Amygdala (tissue), 56 donors: Measurements from ENCODE around the gene VSIG10L2.
"Not testable (repeated sequence)": the region's sequence is repeated elsewhere in the genome, so short reads cannot be mapped to it uniquely, and the experiment has no call there.

Experiments
- DNase-seq, 56 donors: peaks; one replicate each; lab custom pipeline; 2025; lab: John Stamatoyannopoulos, UW

The VSIG10L2 gene

DNA sequence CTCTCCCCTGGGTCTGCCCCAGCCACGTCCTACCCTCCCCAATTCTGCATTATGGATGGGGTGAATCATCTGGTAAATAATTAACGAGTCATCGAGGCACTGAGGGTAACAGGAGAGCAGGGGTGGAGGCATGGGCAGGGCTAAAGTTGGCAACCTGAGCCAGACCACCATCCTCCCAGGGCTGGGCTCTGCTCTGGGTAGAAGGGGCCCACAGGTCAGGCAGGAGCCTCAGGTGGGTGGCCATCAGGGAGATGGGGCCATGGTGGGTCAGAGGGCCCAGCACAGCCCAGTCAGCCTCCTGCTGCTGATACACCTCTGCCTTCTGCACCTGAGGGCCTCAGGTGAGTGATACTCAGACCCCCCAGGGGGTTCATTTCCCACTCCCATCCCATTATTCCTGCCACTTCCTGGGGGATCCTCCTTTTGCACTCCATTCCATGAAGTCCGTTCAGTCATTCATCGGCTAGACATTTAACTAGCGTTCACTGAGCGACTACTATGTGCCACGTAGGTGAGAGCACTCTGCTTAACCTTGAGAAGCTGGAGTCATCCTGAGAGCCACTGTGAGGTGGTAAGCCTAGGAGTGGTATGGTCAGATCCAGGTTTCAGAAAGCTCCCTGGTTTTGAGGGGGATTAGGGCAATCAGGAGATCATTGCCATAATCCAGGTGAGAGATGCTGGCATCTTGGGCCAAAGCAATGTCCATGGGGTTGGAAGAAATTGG is at the start of gene VSIG10L2:
VSIG10L2 (plus strand) TSS at position 248 of the 724 bp plus-strand sequence; CDS start at position 260, 12 bp downstream.
- DNase-seq, result no peak

DNA sequence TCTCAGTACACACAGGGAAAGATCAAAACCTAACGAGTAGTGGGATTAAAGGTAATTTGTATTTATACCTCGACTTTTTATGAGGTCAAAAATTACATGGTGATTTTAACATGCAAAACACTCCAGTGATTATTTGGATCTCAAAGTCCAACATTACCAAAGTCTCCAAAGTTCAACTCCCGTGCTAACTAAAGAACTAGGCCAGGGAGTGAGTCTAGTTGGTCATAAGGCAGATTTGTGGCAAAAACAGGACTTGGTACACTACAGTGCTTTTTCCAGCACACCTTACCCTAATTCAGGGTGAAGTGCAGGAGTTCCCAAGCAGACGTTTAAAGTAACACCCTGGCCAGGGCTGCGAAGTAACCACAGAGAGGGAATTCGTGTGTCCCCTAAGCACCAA is 44.0 kb upstream of the VSIG10L2 start:
- DNase-seq, result no peak

DNA sequence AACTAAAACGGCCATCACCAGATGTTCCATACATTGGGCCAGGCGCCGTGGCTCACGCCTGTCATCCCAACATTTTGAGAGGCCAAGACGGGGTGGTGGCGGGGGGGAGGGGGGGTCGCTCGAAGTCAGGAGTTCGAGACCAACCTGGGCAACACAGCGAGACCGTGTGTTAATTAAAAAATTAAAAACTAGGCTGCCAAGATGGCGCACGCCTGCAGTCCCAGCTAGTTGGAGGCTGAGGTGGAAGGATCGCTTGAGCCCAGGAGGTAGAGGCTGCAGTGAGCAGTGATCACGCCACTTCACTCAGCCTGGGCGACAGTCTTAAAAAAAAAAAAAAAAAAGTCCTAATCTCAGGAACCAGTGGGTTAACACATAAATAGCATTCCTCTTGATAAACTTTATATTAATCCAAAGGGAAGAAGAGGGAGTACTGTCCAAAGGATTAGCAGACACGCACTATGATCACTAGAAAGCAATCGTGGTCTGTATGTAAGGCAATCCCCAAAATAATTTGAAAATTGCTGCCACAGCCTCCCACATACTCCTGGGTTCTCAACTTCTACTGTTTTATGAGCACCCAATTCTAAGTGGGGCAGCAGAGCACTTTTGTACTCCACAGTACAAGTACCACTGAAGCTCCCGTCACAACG is 43.4 kb upstream of the VSIG10L2 start:
- no peak for DNase-seq

- DNase-seq, result peak; percentile 35 to 94 (median 79)
Measured at GRCh38 chr11:125902927-125903710, 42.7 kb upstream of the VSIG10L2 start, which contains the start of gene PUS3. Gene PUS3, minus strand, starts transcription at chr11:125903206. Its CDS starts 6,922 bp downstream, at chr11:125896284.

DNA sequence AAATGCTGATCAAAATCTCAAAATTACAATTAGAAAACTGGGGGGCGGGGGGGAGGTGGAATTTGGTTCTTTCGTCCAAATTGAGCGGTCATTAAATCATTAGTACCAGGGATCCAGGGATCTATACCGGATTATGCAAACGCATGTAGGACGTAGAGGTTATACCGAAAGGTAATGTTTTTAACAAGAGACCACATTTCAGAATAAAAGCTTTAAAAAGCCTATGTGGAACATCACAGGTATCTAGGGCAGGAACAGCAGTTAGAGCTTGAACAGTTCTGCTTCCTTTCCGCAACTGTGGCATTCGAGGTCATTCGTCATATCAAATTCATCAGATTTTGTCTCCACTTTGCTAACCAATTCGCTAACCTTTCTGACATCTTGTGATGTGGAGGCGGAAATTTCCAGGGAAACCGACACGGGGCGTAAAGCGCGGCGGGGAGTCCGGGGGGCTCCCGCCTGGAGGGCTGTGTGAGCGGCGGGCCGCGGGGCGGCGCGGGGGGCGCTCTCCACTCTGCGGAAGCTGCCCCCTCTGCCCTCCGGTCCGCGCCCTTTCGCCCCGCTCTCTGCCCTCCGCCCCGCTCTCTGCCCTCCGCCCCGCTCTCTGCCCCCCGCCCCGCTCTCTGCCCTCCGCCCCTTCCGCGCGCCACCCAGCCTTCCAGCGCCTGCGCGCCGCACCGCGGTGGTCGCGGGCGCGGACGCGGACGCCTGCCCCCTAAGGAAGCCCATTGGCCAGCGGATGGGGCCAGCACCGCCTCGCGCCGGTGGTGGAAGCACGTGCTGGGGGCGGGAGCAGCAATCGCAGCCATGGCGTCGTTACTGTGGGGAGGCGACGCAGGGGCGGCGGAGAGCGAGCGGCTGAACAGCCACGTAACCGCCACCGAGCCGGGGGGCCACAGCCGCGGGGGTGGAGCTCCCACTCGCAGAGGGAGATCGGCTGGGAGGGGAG is 41.9 kb upstream of the VSIG10L2 start, which contains the start of gene DDX25:
DDX25 (plus strand) TSS at position 798 of the 949 bp plus-strand sequence; CDS start at position 808, 10 bp downstream.
- DNase-seq, result peak in 45 of 56 donors; percentile 3 to 74 (median 52)

DNA sequence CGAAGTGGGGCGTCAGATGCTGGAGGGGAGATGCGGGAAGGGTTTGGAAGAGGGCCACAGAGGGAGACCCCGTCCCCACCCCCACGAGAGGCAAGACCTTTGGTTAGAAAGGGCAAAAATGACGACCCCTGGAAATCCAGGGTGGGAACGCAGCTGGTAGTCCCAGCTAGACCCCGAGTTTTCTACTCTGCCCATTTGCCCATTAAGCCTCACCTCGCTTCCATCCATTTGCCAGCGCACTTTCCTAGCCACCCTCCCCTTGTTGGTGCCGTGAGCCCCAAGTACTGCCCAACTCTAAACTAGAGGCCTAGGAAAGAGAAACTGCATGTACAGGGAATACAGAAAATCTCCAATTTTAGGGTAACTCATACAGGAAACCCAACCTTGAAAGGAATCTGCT is 41.2 kb upstream of the VSIG10L2 start:
- DNase-seq, result no peak

DNA sequence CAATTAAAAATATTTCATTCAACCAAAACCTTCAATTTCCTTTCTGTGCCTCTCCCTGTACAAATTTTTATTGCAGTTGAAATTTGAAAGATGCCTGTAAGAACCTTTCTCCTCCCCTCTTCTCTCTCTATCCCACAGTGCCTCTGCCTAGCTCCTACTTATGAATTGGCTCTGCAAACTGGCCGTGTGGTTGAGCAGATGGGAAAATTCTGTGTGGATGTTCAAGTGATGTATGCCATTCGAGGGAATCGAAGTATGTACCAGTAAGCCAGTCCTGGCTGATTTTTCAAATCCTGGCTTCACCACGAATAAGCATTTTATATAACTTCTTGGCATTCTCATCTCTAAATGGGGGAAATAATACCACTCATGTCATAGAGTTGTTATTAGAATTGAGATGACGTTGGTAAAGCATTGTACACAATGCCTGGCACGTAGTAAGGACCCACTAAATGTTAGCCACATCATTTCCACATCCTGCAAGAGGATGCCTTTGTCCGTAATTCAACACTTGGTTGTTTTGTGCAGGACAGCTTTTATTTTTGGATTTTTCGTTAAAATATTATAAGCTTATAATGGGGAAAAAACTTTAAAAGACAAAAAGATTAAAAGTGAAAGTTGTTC is 35.5 kb upstream of the VSIG10L2 start:
- DNase-seq, result no peak

DNA sequence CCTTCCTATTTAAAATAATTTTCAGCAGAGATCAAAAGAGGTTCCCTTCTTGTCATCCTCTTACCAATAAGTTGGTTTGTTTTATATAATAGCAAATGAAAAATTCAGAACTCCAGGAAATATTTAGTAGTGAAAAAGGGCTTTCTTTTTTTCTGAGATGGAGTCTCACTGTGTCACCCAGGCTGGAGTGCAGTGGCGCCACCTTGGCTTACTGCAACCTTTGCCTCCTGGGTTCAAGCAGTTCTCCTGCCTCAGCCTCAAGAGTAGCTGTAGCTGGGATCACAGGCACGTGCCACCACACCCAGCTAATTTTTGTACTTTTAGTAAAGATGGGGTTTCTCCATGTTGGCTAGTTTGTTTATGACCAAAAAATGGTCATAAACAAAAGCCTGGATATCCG is 31.2 kb upstream of the VSIG10L2 start:
- DNase-seq, result not testable (repeated sequence)

DNA sequence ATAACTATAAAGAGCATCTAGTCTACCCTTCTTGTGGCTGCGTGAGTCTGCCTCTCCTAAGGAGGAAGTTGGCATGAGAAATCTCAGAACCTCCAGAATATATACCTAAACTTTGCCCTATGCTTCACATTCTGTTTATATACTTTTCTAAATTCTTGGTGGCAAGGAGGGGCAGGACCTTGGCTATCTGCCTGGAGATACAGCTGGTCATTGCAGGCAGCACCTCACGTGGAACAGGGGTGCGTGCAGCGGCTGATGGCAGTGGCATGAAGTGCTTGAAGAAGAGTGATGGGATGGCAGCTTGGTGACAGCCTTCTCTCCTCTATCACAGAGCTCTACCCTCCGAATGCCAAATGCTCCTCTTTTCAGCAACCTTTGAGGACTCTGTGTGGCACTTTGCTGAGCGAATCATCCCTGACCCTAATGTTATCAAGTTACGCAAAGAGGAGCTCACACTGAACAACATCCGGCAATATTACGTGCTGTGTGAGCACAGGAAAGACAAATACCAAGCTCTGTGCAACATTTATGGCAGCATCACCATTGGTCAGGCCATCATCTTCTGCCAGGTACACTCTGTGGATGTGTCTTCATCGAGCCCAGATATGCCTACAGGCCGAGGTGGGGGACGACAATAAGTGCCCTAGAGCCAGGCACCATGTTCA is 29.0 kb upstream of the VSIG10L2 start:
- DNase-seq, result no peak

GRCh38 chr11:125918140-125918840 is 27.6 kb upstream of the VSIG10L2 start:
- no peak for DNase-seq

GRCh38 chr11:125921042-125921441 is 24.8 kb upstream of the VSIG10L2 start:
- no peak for DNase-seq

DNA sequence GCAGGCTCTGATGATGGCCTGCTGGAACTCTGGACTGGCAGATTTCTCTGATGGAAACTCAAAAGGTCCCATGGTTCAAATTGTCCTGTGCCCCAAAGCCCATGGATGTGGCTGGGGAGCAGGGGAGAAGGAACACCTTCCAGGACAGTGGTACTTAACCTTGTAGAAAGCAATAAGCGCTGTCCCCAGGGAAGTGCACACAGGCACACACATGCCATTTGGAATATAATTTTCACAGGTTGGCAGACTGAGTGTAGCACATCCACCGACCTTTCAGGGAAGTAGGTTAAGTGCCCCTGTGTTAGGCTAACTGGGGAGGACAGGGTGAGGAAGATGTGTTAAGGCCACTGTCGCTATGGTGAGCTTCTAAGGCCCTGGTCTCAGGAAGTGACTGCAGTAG is 23.7 kb upstream of the VSIG10L2 start:
- DNase-seq, result no peak

GRCh38 chr11:125923012-125923579 is 22.7 kb upstream of the VSIG10L2 start:
- peak in 30 of 56 donors; percentile 11 to 75 (median 32) for DNase-seq

DNA sequence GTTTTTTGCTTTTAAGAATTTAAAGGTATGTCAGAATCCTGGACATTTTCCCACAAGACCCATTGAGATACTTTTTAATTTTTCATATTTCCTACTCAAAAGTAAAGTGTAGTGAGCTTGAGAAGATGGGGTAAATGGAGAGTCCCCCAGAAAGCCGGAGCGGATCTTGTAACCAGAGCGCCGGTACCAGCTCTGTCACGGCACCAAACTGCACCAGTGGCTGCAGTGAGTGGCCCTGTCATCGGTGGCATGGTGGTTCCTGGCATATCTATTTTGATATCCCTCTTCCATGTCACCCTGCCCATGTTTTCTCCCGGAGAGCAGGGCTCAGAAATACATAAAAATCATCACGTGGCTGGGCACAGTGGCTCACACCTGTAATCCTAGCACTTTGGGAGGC is 22.2 kb upstream of the VSIG10L2 start:
- no peak for DNase-seq

DNA sequence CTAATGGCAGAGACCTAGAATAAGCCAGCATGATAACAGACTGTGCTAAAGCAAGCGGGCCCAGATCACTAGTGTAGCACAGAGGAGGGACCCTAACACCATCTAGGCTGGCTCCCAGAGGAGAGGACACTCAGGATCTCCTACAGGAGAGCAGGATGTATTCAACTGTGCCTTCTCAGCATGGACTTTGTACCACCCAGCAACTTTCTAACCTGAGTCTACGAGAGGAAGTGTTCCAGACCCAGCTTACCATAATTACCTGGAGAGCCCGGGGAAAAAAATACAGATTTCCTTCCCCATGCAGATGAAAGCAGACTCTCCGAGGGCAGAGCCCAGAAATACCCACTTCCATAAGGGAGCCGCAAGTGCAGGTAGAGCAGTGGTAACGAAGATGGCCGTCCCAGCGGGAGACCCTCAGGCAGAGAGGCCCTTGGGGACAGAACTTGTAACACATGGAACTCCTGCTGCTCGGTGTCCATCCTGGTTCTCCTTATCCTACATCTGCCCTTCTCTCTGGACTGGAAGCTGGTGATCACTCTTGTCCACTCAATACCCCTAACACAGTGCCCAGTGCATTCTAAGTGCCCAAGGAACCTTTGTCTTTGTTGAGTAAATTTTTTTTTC is 21.3 kb upstream of the VSIG10L2 start:
- DNase-seq, result no peak

DNA sequence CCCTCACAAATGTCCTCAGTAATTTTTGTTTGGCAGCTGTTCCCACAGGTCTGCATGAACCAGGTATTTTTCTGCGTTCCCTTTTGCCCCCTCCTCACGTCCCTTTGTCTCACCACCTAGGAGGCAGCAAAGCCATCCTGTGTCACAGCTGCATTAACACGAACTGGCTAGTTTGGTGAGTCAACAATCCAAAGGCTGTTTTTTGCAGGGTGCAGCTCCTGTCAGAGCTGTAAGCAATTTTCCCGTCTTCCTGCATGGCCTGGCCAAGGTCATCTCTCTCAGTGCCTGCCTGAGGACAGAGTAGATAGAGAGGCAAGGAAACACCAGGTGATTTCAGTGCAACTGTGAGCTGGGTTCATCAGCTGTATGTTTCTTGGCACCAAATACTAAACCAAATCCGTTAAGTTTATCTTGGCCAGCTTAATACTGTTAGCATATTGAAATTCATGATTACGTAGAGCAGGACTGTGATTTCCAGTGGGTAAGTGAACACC is 20.6 kb upstream of the VSIG10L2 start:
- no peak for DNase-seq

DNA sequence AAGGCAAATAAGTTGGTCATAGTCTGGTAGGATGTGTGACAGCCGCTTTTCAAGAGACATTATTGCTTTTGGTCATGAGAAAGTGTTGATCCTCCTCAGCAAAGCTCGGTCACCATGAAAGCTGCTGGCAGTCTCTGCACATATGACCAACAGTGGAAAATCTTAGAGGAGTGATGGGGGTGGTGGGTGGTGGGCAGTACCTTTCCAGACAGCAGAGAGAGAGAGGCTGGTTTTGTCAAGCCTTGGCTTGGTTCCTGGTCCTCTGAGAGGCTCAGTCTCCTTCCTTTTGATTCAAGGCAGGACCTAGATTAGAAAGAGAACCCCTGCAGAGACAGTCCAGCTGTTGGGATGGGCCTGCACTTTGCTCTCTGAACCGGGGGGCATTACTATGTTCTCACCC is 20.0 kb upstream of the VSIG10L2 start:
- no peak for DNase-seq
